ENCODE measurements around the gene KIAA0753.
A peak's percentile ranks its signal among the peaks of the same experiment; 100 is the strongest.

Gene KIAA0753

DNA sequence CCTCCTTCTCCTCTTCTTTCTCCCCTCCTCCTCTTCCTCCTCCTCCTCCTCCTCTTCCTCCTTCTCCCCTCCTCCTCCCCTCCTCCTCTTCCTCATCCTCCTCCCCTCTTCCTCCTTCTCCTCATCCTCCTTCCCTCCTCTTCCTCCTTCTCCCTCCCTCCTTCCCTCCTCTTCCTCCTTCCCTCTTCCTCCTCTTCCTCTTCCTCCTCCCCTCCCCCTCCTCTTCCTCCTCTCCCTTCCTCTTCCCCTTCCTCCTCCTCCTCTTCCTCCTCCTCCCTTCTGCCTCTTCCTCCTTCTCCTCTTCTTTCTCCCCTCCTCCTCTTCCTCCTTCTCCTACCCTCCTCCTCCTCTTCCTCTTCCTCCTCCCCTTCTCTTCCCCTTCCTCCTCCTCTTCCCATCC, 79.1 kb downstream of the KIAA0753 start:
- no peak overlapping the region for H3K9ac ChIP-seq (ENCODE audit: low read depth, low read length)
- no peak overlapping the region for H3K4me3 ChIP-seq (ENCODE audit: low read length)
- no peaks in the 10 kb centered on the region; the same call in 1 of the 2 replicates for H3K4me1 ChIP-seq (ENCODE audit: insufficient read depth, low read length)
- H3K27me3 ChIP-seq (ENCODE audit: insufficient read depth, low read length) = peaks cover 26% of the 10 kb centered on the region
- H3K9me3 ChIP-seq (ENCODE audit: insufficient read depth, low read depth, low read length) = no peaks in the 10 kb centered on the region
- H3K27ac ChIP-seq (ENCODE audit: low read depth, low read length) = no peak overlapping the region
- no peaks in the 10 kb centered on the region for H3K36me3 ChIP-seq (ENCODE audit: insufficient read depth, low read length)

- Histone ChIP-seq H3K9ac (ENCODE audit: low read depth, low read length) (no peak overlapping the region), H3K36me3 (ENCODE audit: insufficient read depth, low read length) (no peaks in the 10 kb centered on the region), H3K9me3 (ENCODE audit: insufficient read depth, low read depth, low read length) (no peaks in the 10 kb centered on the region), H3K27ac (ENCODE audit: low read depth, low read length) (no peak overlapping the region), H3K27me3 (ENCODE audit: insufficient read depth, low read length) (peaks cover 32% of the 10 kb centered on the region), H3K4me1 (ENCODE audit: insufficient read depth, low read length) (no peaks in the 10 kb centered on the region; the same call in 1 of the 2 replicates), H3K4me3 (ENCODE audit: low read length) (no peak overlapping the region)
- WGBS = 77% methylated on average over 3 of the region's 3 CpGs
Observed at GRCh38 chr17:6560496-6560895, 80.0 kb downstream of the KIAA0753 start.

GRCh38 chr17:6559753-6560215, 80.7 kb downstream of the KIAA0753 start:
- Histone ChIP-seq H3K27me3 (ENCODE audit: insufficient read depth, low read length) (peaks cover 39% of the 10 kb centered on the region), H3K27ac (ENCODE audit: low read depth, low read length) (no peak overlapping the region), H3K9ac (ENCODE audit: low read depth, low read length) (no peak overlapping the region), H3K9me3 (ENCODE audit: insufficient read depth, low read depth, low read length) (no peaks in the 10 kb centered on the region), H3K4me1 (ENCODE audit: insufficient read depth, low read length) (peaks cover 4% of the 10 kb centered on the region; the same call in 1 of the 2 replicates), H3K36me3 (ENCODE audit: insufficient read depth, low read length) (no peaks in the 10 kb centered on the region), H3K4me3 (ENCODE audit: low read length) (no peak overlapping the region)
- 91% methylated on average over 5 of the region's 5 CpGs for WGBS

DNA sequence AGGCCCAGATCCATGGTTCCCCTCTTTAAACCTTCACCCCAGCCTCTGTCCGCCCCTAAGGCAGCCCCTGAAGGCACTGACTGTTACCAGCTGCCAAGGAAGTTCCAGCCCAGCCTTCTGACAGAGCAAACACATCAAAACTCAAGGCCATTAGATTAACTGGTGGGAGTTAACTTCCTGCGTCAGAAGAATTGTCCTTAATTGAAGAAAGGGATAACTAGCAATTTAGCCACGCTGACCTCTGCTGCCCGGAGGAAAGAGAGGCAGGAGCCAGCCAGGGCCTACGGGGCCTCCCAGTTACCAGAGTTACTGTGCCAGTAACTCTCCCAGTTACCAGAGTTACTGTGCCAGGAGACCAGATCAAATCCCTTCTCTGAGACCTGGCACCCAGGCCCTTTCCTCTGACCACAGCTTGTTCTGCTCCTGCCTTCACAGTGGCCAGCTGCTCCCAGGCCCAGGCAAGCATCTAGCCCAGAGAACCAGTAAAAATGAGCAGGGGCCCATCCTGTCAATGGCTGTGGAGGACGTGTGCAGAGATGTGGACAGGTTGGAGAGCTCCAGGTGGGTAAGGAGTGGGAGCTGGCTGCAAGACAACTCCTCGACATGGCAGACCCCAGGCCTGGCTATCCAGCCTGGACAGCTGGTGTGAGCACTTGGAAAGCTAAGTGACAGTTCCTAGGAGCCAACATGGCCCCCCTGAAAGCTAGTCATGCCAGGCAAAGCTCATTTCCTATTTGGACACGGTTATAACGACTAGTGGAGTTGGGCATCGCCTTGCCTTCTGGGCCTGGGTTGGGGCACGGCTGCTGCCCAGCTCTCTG, 81.4 kb downstream of the KIAA0753 start:
- no peaks in the 10 kb centered on the region for H3K36me3 ChIP-seq (ENCODE audit: insufficient read depth, low read length)
- H3K4me1 ChIP-seq (ENCODE audit: insufficient read depth, low read length) = peaks cover 4% of the 10 kb centered on the region; the same call in 1 of the 2 replicates
- 78% methylated on average over 11 of the region's 11 CpGs for WGBS
- H3K27ac ChIP-seq (ENCODE audit: low read depth, low read length) = no peak overlapping the region
- H3K4me3 ChIP-seq (ENCODE audit: low read length) = no peak overlapping the region
- H3K9me3 ChIP-seq (ENCODE audit: insufficient read depth, low read depth, low read length) = no peaks in the 10 kb centered on the region
- H3K9ac ChIP-seq (ENCODE audit: low read depth, low read length) = no peak overlapping the region
- H3K27me3 ChIP-seq (ENCODE audit: insufficient read depth, low read length) = peaks cover 46% of the 10 kb centered on the region

DNA sequence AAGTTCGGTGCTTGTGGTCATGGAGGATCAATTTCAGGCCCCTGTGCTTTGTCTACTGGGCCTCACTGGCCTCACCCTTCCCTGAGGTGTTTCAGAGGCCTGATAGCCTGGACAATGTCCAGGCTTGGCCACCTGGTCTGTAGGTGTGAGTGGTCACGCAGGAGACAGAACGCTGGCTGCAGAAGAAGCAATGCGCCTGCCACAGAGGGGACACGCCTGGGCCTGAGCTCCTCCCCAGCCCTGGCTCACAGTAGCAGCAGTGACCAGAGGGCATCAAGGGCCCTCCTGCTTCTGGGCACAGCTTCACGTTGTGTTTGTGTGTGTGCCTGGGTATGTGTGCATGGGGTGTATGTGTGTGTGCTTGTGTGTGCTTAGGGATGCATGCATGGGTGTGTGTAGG, 82.2 kb downstream of the KIAA0753 start:
- peaks cover 54% of the 10 kb centered on the region for H3K27me3 ChIP-seq (ENCODE audit: insufficient read depth, low read length)
- WGBS = 96% methylated on average over 6 of the region's 6 CpGs

DNA sequence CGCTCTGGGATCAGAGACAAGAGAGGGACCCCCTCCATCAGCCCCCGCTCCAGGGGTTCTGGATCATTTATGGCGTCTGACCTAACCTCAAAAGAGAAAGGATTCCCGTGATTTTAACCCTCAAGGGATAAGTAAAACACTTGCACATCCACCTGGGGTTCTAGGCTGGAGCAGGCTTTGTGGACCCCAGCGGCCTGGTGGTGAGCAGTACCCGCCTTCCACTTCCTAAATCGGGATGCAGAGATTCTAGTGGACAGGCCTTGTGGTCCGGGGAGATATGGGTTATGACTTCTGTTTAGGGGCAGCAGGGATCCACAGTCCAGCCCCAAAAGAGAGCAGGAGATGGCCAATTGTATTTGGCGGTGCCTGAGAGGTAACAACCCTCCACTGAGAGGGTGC, 83.5 kb downstream of the KIAA0753 start:
- H3K4me3 ChIP-seq (ENCODE audit: low read length) = peak overlapping the region; percentile 61
- 43% methylated on average over 9 of the region's 9 CpGs for WGBS
- H3K9ac ChIP-seq (ENCODE audit: low read depth, low read length) = no peak overlapping the region; the same call in 1 of the 2 replicates
- H3K27ac ChIP-seq (ENCODE audit: low read depth, low read length) = no peak overlapping the region
- H3K27me3 ChIP-seq (ENCODE audit: insufficient read depth, low read length) = peaks cover 57% of the 10 kb centered on the region
- peaks cover 8% of the 10 kb centered on the region for H3K4me1 ChIP-seq (ENCODE audit: insufficient read depth, low read length)
- H3K36me3 ChIP-seq (ENCODE audit: insufficient read depth, low read length) = no peaks in the 10 kb centered on the region
- H3K9me3 ChIP-seq (ENCODE audit: insufficient read depth, low read depth, low read length) = no peaks in the 10 kb centered on the region

More for the DNA sequence above, 82.2 kb downstream of the KIAA0753 start:
- peaks cover 4% of the 10 kb centered on the region; the same call in 1 of the 2 replicates for H3K4me1 ChIP-seq (ENCODE audit: insufficient read depth, low read length)
- no peak overlapping the region for H3K27ac ChIP-seq (ENCODE audit: low read depth, low read length)
- no peak overlapping the region for H3K4me3 ChIP-seq (ENCODE audit: low read length)
- H3K9ac ChIP-seq (ENCODE audit: low read depth, low read length) = no peak overlapping the region
- no peaks in the 10 kb centered on the region for H3K36me3 ChIP-seq (ENCODE audit: insufficient read depth, low read length)
- no peaks in the 10 kb centered on the region for H3K9me3 ChIP-seq (ENCODE audit: insufficient read depth, low read depth, low read length)

GRCh38 chr17:6556121-6557039, 84.1 kb downstream of the KIAA0753 start, which contains the start of gene PITPNM3:
TSS of gene PITPNM3 (minus strand) at chr17:6556555. CDS start at chr17:6556406, 149 bp downstream.
- no peaks in the 10 kb centered on the region for H3K9me3 ChIP-seq (ENCODE audit: insufficient read depth, low read depth, low read length)
- H3K9ac ChIP-seq (ENCODE audit: low read depth, low read length) = no peak within 1 kb of the TSS; the same call in 1 of the 2 replicates
- H3K4me3 ChIP-seq (ENCODE audit: low read length) = peak within 1 kb of the TSS; percentile 61
- peaks cover 8% of the 10 kb centered on the region for H3K4me1 ChIP-seq (ENCODE audit: insufficient read depth, low read length)
- under 1% methylated on average over 106 of the region's 122 CpGs for WGBS
- no peak within 1 kb of the TSS for H3K27ac ChIP-seq (ENCODE audit: low read depth, low read length)
- peaks cover 57% of the 10 kb centered on the region for H3K27me3 ChIP-seq (ENCODE audit: insufficient read depth, low read length)
- H3K36me3 ChIP-seq (ENCODE audit: insufficient read depth, low read length) = no peaks in the 10 kb centered on the region

DNA sequence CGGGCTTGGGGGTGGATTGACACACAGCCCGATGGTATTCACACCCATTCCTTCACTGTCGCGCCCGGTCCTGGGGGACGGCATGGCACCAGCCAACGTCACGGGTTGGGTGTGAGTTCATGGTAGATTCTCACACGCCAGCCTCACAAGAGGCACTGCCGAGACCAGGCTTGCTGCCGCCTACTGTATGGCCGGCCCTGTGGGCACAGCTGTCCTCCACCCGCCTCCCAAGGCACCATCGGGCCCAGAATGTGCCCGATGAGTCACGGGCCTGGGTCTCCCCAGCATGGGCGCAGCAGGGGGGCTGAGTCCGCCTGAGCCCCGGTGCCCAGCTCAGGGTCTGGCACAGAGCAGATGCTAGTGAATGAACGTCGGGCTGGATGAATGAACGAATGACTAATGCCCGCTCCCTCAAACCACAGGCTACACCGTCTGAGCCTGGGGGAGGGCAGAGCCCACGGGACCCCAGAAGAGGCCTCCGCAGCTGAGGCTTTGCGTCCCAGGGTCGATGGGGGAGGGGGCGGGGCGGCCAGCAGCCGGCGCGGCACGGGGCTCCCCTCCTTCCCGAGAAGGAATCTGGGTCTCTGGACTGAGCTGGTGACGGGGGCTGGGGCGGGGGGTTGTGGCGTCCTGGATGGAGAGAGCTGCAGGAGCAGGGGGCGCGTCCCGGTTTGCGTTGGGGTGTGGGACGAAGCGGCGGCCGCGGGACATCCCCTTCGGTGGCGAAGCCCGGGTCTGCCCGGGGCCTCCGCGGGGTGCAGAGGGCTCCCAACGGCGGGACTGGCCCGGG, 85.0 kb downstream of the KIAA0753 start:
- WGBS = 2% methylated on average over 56 of the region's 56 CpGs
- Histone ChIP-seq H3K4me1 (ENCODE audit: insufficient read depth, low read length) (peaks cover 8% of the 10 kb centered on the region), H3K27me3 (ENCODE audit: insufficient read depth, low read length) (peaks cover 57% of the 10 kb centered on the region), H3K36me3 (ENCODE audit: insufficient read depth, low read length) (no peaks in the 10 kb centered on the region), H3K9me3 (ENCODE audit: insufficient read depth, low read depth, low read length) (no peaks in the 10 kb centered on the region), H3K9ac (ENCODE audit: low read depth, low read length) (no peak overlapping the region), H3K4me3 (ENCODE audit: low read length) (peak overlapping the region; percentile 57), H3K27ac (ENCODE audit: low read depth, low read length) (no peak overlapping the region)

DNA sequence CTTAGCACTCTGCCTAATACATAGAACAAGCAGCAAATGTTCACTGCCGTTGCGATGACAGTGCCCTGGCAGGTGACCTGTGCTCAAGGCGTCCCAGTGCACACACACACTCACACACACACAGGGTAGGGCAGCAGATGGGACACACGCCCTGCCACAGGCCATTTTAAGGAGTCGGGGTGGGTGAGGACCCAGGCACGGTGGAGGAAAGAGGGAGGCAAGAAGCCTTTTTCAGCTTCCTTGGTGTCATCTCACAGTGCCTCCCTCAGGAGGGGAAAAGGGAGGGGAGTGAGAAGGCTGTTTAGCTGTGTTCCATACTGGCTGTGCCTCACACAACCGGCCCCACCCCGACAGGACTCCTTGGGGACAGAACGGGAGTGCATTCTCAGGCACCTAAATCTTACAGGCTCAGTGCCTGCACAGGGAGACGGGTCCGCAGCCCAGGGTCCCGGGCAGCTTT, 85.6 kb downstream of the KIAA0753 start:
- Histone ChIP-seq H3K9me3 (ENCODE audit: insufficient read depth, low read depth, low read length) (no peaks in the 10 kb centered on the region), H3K27ac (ENCODE audit: low read depth, low read length) (no peak overlapping the region), H3K4me1 (ENCODE audit: insufficient read depth, low read length) (peaks cover 10% of the 10 kb centered on the region), H3K36me3 (ENCODE audit: insufficient read depth, low read length) (no peaks in the 10 kb centered on the region), H3K4me3 (ENCODE audit: low read length) (peak overlapping the region; percentile 57), H3K27me3 (ENCODE audit: insufficient read depth, low read length) (peaks cover 54% of the 10 kb centered on the region), H3K9ac (ENCODE audit: low read depth, low read length) (no peak overlapping the region)
- WGBS = 29% methylated on average over 12 of the region's 12 CpGs

DNA sequence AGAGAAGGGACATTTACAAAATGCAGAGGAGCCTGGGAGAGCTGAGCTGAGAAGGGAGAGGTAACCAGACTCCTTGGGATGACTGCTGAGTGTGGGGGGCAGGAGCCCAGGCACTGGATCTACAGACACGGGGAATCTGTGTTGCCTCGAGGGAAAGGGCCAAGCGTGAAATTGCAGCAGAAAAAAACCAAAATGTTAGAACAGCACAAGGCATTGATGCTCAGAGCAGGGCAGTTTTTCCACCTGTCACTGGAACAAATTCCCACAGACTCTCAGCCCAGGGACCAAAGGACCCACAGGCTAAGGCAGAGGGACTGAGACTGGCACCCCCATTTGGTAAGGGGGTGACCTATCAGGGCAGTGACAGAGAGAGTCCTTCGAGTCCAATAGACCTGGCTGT, 86.2 kb downstream of the KIAA0753 start:
- no peak overlapping the region for H3K4me3 ChIP-seq (ENCODE audit: low read length)
- H3K4me1 ChIP-seq (ENCODE audit: insufficient read depth, low read length) = peaks cover 12% of the 10 kb centered on the region
- WGBS = 70% methylated on average over 4 of the region's 4 CpGs
- H3K9ac ChIP-seq (ENCODE audit: low read depth, low read length) = no peak overlapping the region
- no peak overlapping the region for H3K27ac ChIP-seq (ENCODE audit: low read depth, low read length)
- peaks cover 54% of the 10 kb centered on the region for H3K27me3 ChIP-seq (ENCODE audit: insufficient read depth, low read length)
- no peaks in the 10 kb centered on the region for H3K36me3 ChIP-seq (ENCODE audit: insufficient read depth, low read length)
- no peaks in the 10 kb centered on the region for H3K9me3 ChIP-seq (ENCODE audit: insufficient read depth, low read depth, low read length)
